ENCODE measurements around the gene MED13.

DNA sequence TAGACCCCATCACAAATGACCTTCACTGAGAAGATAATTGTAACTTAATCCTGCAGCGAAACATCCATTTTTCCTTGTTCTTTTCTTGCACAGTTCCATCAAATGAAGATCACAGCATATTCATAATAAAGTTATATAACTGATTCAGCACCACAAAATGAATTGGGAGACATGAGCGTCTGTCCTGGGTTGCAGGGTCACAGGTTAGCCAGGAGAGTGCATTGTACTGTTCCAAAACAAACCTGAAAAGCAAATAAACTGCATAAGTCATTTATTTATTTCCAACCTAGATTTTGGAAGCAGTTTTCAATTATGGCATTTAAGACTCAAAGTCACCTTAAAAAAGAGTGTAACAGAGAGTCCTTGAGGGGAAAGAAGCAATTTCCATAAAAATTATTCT lies 118.7 kb downstream of the MED13 start:
- TF ChIP-seq, protein P1, sequence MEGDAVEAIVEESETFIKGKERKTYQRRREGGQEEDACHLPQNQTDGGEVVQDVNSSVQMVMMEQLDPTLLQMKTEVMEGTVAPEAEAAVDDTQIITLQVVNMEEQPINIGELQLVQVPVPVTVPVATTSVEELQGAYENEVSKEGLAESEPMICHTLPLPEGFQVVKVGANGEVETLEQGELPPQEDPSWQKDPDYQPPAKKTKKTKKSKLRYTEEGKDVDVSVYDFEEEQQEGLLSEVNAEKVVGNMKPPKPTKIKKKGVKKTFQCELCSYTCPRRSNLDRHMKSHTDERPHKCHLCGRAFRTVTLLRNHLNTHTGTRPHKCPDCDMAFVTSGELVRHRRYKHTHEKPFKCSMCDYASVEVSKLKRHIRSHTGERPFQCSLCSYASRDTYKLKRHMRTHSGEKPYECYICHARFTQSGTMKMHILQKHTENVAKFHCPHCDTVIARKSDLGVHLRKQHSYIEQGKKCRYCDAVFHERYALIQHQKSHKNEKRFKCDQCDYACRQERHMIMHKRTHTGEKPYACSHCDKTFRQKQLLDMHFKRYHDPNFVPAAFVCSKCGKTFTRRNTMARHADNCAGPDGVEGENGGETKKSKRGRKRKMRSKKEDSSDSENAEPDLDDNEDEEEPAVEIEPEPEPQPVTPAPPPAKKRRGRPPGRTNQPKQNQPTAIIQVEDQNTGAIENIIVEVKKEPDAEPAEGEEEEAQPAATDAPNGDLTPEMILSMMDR (IDR thresholded peaks at IDR 0.05; ENCODE audit: poor library complexity): no peak
- TF ChIP-seq EZH2phosphoT487 (IDR thresholded peaks at IDR 0.05; ENCODE audit: low read depth, severe bottlenecking, unreplicated experiment) (no peak), EZH2 (IDR thresholded peaks at IDR 0.05; ENCODE audit: borderline replicate concordance) (no peak)

All from hepatocyte (in vitro differentiated cells).